Sigmoid colon (tissue), 7 donors: Measurements from ENCODE around the gene SMARCC1. TPM values are rescaled to one million over a fixed set of nuclear protein-coding genes. Genes with fewer than 3 reads are reported as not detected.
A peak's percentile ranks its signal among the peaks of the same experiment; 100 is the strongest.

ENCODE experiments used
- DNase-seq: peaks from one replicate; pipeline ENCODE4 v3.0.0-alpha.2; 2019
- H3K27ac ChIP-seq, 4 donors: fragments of 200-600 bp; sonication (generic); one replicate each; pipeline ENCODE4 v1.5.1; 2016 to 2019; ENCODE audit warnings: mild to moderate bottlenecking in 1 of 4
- H3K27me3 ChIP-seq, 3 donors: fragments of 200-600 bp; sonication (generic); one replicate each; pipeline ENCODE4 v1.5.1; 2019; ENCODE audit warnings: mild to moderate bottlenecking in 1 of 3
- H3K36me3 ChIP-seq, 4 donors: fragments of 200-600 bp; sonication (generic); one replicate each; pipeline ENCODE4 v1.5.1; 2016 to 2019
- H3K4me1 ChIP-seq, 4 donors: fragments of 200-600 bp; sonication (generic); one replicate each; pipeline ENCODE4 v1.5.1; 2017 to 2019
- H3K4me3 ChIP-seq, 4 donors: fragments of 200-600 bp; sonication (generic); one replicate each; pipeline ENCODE4 v1.5.1; 2017 to 2019; ENCODE audit warnings: mild to moderate bottlenecking in 2 of 4, moderate library complexity in 1 of 4
- H3K9me3 ChIP-seq, 4 donors: fragments of 200-600 bp in 3 of 4; sonication (generic) in 3 of 4; one replicate each; pipeline versions ENCODE4 v1.5.1 to v1.6.1; 2013 to 2019
- CTCF ChIP-seq, 4 experiments: fragments of 450-650 bp in 3 of 4; fragments of 200-600 bp in 1 of 4; IDR thresholded peaks; one replicate each; pipeline ENCODE4 v1.5.1; 2016 to 2019; ENCODE audit warnings: antibody characterized with exemption in 4 of 4, mild to moderate bottlenecking in 3 of 4, moderate library complexity in 2 of 4
- EP300 ChIP-seq, 4 donors: sonication (generic); formaldehyde crosslinking; IDR thresholded peaks; one replicate each; pipeline ENCODE4 v1.6.1; 2017; ENCODE audit warnings: antibody characterized with exemption in 4 of 4
- POLR2A ChIP-seq, 2 donors: fragments of 450-650 bp; IDR thresholded peaks; one replicate each; pipeline ENCODE4 v1.6.1; 2016; ENCODE audit warnings: antibody characterized with exemption in 2 of 2, mild to moderate bottlenecking in 2 of 2, moderate library complexity in 2 of 2
- POLR2AphosphoS5 ChIP-seq, 4 donors: sonication (generic); formaldehyde crosslinking; IDR thresholded peaks; one replicate each; pipeline ENCODE4 v1.6.1; 2017; ENCODE audit warnings: antibody characterized with exemption in 4 of 4
- WGBS, 2 donors: extraction: QIAGEN DNeasy Blood & Tissue Kit; methylation state at CpG; one replicate each; pipeline ENCODE4 v1.1.7; 2013; 5-methylcytosine and 5-hydroxymethylcytosine counted together
- intact Hi-C: fragments of 100-400 bp; cut with DNase I; formaldehyde crosslinking; loops from one replicate; pipeline ENCODE4 v1.15.1; 2023
- polyA plus RNA-seq, 3 donors: library from polyadenylated mRNA; stranded (reverse); fragments of 200-250 nt; gene quantifications; one replicate each; pipeline ENCODE4 v1.2.3, GENCODE V29; 2013
- total RNA-seq, 4 donors: library from RNA; depleted of rRNA; stranded (reverse); fragments of >200 nt; gene quantifications; one replicate each; pipeline ENCODE4 v1.1.0, GENCODE V29; 2016
- donor health status: healthy with polysubstance abuse.
- donor health status: Bipolar disorder and iron deficiency.
- donor health status: healthy.

The SMARCC1 gene
- total and polyA plus RNA-seq, 7 donors = 11.1 to 57.3 (median 43.9) TPM

DNA sequence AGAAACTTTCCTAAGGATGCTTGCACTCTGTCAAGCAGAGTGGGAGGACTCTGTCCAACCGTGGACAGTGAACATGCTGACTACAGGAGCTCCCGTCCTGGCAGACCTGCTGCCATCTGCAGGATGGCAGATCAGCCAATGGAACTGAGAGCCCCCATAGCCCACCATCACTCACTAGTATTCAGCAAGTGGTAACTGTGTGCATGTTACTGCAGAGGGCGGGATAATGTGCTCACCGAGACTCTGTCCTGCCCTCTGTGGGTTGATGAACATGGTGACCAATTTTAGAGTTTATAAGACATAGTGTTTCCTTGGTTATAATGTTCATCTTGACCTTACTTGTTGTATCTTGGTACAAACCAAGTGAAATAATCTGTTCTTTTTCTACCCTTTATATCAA, 214.5 kb downstream of the SMARCC1 start:
- Histone ChIP-seq H3K9me3 (no peaks in the 10 kb centered on the region), H3K4me1 (no peaks in the 10 kb centered on the region), H3K36me3 (no peaks in the 10 kb centered on the region), H3K27ac (no peak overlapping the region), H3K27me3 (no peaks in the 10 kb centered on the region), H3K4me3 (no peak overlapping the region)
- 86 to 89% methylated on average over 4 of the region's 4 CpGs for WGBS, 2 donors
- no peak for DNase-seq
- no peak for TF ChIP-seq EP300 (IDR thresholded peaks at IDR 0.05)
- no peak for TF ChIP-seq POLR2A (IDR thresholded peaks at IDR 0.05)
- no peak for TF ChIP-seq CTCF (IDR thresholded peaks at IDR 0.05)
- no peak for TF ChIP-seq POLR2AphosphoS5 (IDR thresholded peaks at IDR 0.05)
- intact Hi-C loops = no loop called here

DNA sequence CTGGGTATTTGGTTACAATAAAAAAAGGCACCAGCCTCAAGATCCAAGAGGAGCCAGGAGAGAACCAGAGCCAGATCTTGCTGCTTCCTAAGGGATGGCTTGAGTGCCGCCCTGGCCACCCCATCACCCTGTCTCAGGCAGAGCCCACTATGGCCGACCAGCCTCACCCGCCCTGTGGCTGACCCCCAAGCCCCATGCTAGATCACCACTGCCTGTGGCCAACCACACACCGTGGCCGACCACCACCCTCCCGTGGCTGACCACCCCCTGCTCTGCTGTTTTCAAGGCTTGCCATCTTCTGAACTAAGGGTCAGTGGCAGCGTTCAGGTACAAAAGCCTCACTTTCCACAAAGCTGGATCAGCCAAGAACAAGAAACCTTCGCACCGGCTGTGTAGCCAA, 215.0 kb downstream of the SMARCC1 start:
- Histone ChIP-seq H3K27ac (no peak overlapping the region), H3K4me3 (no peak overlapping the region), H3K9me3 (no peaks in the 10 kb centered on the region), H3K36me3 (no peaks in the 10 kb centered on the region), H3K4me1 (no peaks in the 10 kb centered on the region), H3K27me3 (no peaks in the 10 kb centered on the region)
- intact Hi-C loops = no loop called here
- DNase-seq = no peak
- 93 to 94% methylated on average over 9 of the region's 9 CpGs for WGBS, 2 donors
- TF ChIP-seq POLR2A (IDR thresholded peaks at IDR 0.05) (no peak), EP300 (IDR thresholded peaks at IDR 0.05) (no peak), CTCF (IDR thresholded peaks at IDR 0.05) (no peak), POLR2AphosphoS5 (IDR thresholded peaks at IDR 0.05) (no peak)

DNA sequence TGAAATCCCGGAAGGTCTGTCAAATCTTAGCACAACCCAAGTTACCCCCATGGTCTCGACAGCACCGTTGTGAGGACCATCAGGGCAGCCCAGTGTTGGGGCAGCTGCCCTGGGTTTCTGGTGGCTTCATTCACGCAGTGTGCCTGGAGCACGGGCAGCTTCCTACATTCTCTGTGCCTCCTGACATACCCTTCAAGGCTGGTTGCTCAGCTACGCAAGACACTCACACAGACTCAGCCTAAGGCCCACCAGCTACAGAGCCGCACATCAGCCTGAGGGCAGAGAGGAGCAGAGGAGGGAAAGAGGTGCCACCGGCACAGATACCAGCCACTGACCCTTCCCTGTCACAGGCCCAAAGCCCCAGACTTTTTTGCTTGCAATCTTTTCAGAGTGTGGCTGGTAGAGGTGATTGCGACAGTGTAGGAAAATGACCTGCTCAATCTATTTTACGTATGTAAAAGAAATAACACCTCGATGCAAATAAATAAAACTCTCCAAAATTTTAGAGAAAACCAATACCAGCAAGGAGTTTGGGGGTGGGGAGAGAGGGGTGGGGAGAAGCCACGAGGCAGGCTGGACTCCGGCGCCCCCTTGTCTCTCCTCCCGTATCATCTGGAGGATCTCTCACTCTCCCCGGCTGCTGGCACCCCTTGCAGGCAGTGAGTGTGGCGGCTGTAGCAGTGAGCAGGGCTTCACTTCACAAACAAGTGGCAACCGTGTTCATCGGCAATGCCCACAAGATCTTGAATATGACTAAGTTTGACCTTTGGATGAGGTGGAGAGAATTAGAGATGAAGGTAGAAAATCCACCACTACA, 215.8 kb downstream of the SMARCC1 start:
- no peak overlapping the region for H3K4me3 ChIP-seq
- H3K9me3 ChIP-seq = no peaks in the 10 kb centered on the region
- intact Hi-C loops = no loop called here
- TF ChIP-seq POLR2A (IDR thresholded peaks at IDR 0.05) = no peak
- TF ChIP-seq EP300 (IDR thresholded peaks at IDR 0.05) = no peak
- no peak for TF ChIP-seq CTCF (IDR thresholded peaks at IDR 0.05)
- TF ChIP-seq POLR2AphosphoS5 (IDR thresholded peaks at IDR 0.05) = no peak
- 88 to 89% methylated on average over 19 of the region's 19 CpGs for WGBS, 2 donors
- H3K36me3 ChIP-seq = no peaks in the 10 kb centered on the region
- no peak for DNase-seq
- no peaks in the 10 kb centered on the region for H3K4me1 ChIP-seq
- no peaks in the 10 kb centered on the region for H3K27me3 ChIP-seq
- no peak overlapping the region for H3K27ac ChIP-seq

DNA sequence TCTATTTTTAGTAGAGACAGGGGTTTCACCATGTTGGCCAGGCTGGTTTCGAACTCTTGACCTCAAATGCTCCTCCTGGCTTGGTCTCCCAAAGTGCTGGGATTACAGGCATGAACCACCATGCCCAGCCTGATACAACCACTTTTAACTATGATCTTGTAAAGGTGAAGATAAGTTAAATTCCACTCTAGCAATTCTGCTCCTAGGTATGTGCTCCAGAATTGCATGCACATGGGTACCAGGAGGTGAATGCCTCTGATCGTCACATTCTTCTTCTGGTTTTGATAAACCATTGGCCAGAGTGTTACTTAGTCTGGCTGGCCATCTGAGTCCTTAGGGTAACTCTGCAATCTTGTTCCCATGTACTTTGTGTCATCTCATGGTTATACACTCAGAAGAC, 225.3 kb downstream of the SMARCC1 start:
- H3K36me3 ChIP-seq = no peaks in the 10 kb centered on the region
- H3K9me3 ChIP-seq = no peaks in the 10 kb centered on the region
- no peak overlapping the region for H3K4me3 ChIP-seq
- TF ChIP-seq POLR2A (IDR thresholded peaks at IDR 0.05) (no peak), CTCF (IDR thresholded peaks at IDR 0.05) (no peak), EP300 (IDR thresholded peaks at IDR 0.05) (no peak), POLR2AphosphoS5 (IDR thresholded peaks at IDR 0.05) (no peak)
- peak overlapping the region in 1 of 4 donors; percentile 70 for H3K27ac ChIP-seq
- intact Hi-C loops = no loop called here
- H3K27me3 ChIP-seq = no peaks in the 10 kb centered on the region
- peaks cover 0 to 10% (median 8%) of the 10 kb centered on the region in 4 donors for H3K4me1 ChIP-seq
- no peak for DNase-seq
- WGBS, 2 donors = 93 to 95% methylated on average over 2 of the region's 2 CpGs
